Endothelial cell (in vitro differentiated cells): Measurements from ENCODE around the gene VAV1. TPM values are rescaled to one million over a fixed set of nuclear protein-coding genes. Genes with fewer than 3 reads are reported as not detected.
A peak's percentile ranks its signal among the peaks of the same experiment; 100 is the strongest.

Experiments
- DNase-seq: peaks from one replicate; pipeline ENCODE4 v3.0.0; 2021; ENCODE audit warnings: low spot score
- H3K27ac Mint-ChIP-seq: one replicate; pipeline ENCODE4 v1.8.0; 2021; ENCODE audit warnings: mixed read lengths, inconsistent platforms; ENCODE audit not compliant: unreplicated experiment
- H3K27me3 Mint-ChIP-seq: one replicate; pipeline ENCODE4 v1.8.0; 2021; ENCODE audit warnings: mild to moderate bottlenecking, moderate library complexity, mixed read lengths, inconsistent platforms; ENCODE audit not compliant: unreplicated experiment
- H3K36me3 Mint-ChIP-seq: one replicate; pipeline ENCODE4 v1.8.0; 2021; ENCODE audit warnings: mild to moderate bottlenecking, low read depth, mixed read lengths, inconsistent platforms; ENCODE audit not compliant: unreplicated experiment
- H3K4me1 Mint-ChIP-seq: one replicate; pipeline ENCODE4 v1.8.0; 2021; ENCODE audit warnings: mild to moderate bottlenecking, mixed read lengths, inconsistent platforms; ENCODE audit not compliant: unreplicated experiment
- H3K4me3 Mint-ChIP-seq: one replicate; pipeline ENCODE4 v1.8.0; 2021; ENCODE audit warnings: mild to moderate bottlenecking, mixed read lengths, inconsistent platforms; ENCODE audit not compliant: unreplicated experiment
- H3K9me3 Mint-ChIP-seq: one replicate; pipeline ENCODE4 v1.8.0; 2021; ENCODE audit warnings: mixed read lengths, inconsistent platforms; ENCODE audit not compliant: unreplicated experiment
- CTCF ChIP-seq: fragments of 200-600 bp; sonication (generic); IDR thresholded peaks from one replicate; pipeline ENCODE4 v1.5.0; 2021; ENCODE audit warnings: antibody characterized with exemption; ENCODE audit not compliant: unreplicated experiment
- total RNA-seq: library from RNA; stranded (reverse); fragmentation: NEBNext Ultra II Directional; extraction: Animal tissue kit (Norgen Biotek cat#: 25700); gene quantifications from one replicate; pipeline ENCODE4 v1.2.1, GENCODE V29; 2021; ENCODE audit not compliant: unreplicated experiment

The VAV1 gene
- total RNA-seq, 1 donor from 2014 or later = not detected

GRCh38 chr19:6730941-6731670, 41.4 kb upstream of the VAV1 start:
- TF ChIP-seq CTCF = no peak
- H3K36me3 Mint-ChIP-seq = peaks cover 12% of the 10 kb centered on the region
- no peak overlapping the region for H3K27ac Mint-ChIP-seq
- peaks cover 15% of the 10 kb centered on the region for H3K4me1 Mint-ChIP-seq
- no peaks in the 10 kb centered on the region for H3K9me3 Mint-ChIP-seq
- no peak overlapping the region for H3K4me3 Mint-ChIP-seq
- H3K27me3 Mint-ChIP-seq = peaks cover 13% of the 10 kb centered on the region
- DNase-seq = no peak

- Mint-ChIP-seq H3K4me1 (peaks cover 18% of the 10 kb centered on the region), H3K27ac (no peak overlapping the region), H3K27me3 (peaks cover 14% of the 10 kb centered on the region), H3K9me3 (no peaks in the 10 kb centered on the region), H3K36me3 (peaks cover 14% of the 10 kb centered on the region), H3K4me3 (no peak overlapping the region)
- TF ChIP-seq CTCF = no peak
- no peak for DNase-seq
Measured at GRCh38 chr19:6731822-6732221, 40.7 kb upstream of the VAV1 start.

GRCh38 chr19:6732803-6733337, 39.6 kb upstream of the VAV1 start:
- TF ChIP-seq CTCF = no peak
- peaks cover 15% of the 10 kb centered on the region for H3K4me1 Mint-ChIP-seq
- no peak overlapping the region for H3K27ac Mint-ChIP-seq
- H3K27me3 Mint-ChIP-seq = peaks cover 20% of the 10 kb centered on the region
- no peak for DNase-seq
- H3K9me3 Mint-ChIP-seq = no peaks in the 10 kb centered on the region
- peak overlapping the region; percentile 80 for H3K4me3 Mint-ChIP-seq
- H3K36me3 Mint-ChIP-seq = peaks cover 15% of the 10 kb centered on the region

GRCh38 chr19:6733338-6734095, 39.0 kb upstream of the VAV1 start:
- no peak for DNase-seq
- H3K9me3 Mint-ChIP-seq = no peaks in the 10 kb centered on the region
- H3K27me3 Mint-ChIP-seq = peaks cover 23% of the 10 kb centered on the region
- peak; percentile 28 for TF ChIP-seq CTCF
- no peak overlapping the region for H3K4me3 Mint-ChIP-seq
- peaks cover 15% of the 10 kb centered on the region for H3K36me3 Mint-ChIP-seq
- H3K27ac Mint-ChIP-seq = no peak overlapping the region
- peaks cover 15% of the 10 kb centered on the region for H3K4me1 Mint-ChIP-seq
